Measurements from ENCODE around the gene PKP4.

GRCh38 chr2:158637357-158637756 lies 180.6 kb downstream of the PKP4 start:
- no peak for TF ChIP-seq CTCF (IDR thresholded peaks at IDR 0.05)
- no peak for TF ChIP-seq POLR2A (IDR thresholded peaks at IDR 0.05)
- TF ChIP-seq POLR2AphosphoS5 (IDR thresholded peaks at IDR 0.05): no peak
- no peak for TF ChIP-seq EP300 (IDR thresholded peaks at IDR 0.05)
